OCI-LY7 (cell line): Measurements from ENCODE around the gene LHPP. TPM values are rescaled to one million over a fixed set of nuclear protein-coding genes. Genes with fewer than 3 reads are reported as not detected.

ENCODE experiments used
- BruUV-seq: library from RNA; stranded (reverse); fragments of 400-500 nt; replicated peaks from 2 replicates; lab custom pipeline; 2021; lab: Mats Ljungman, UMichigan
- CTCF ChIA-PET: fragments of 300-600 bp; sonication (Branson Sonifier 250); formaldehyde crosslinking; loops from one replicate; lab custom pipeline; 2022; ENCODE audit warnings: antibody characterized with exemption; ENCODE audit not compliant: unreplicated experiment; lab: Charles Lee
- POLR2A ChIA-PET: fragments of 300-600 bp; sonication (Branson Sonifier 250); formaldehyde crosslinking; loops from one replicate; lab custom pipeline; 2022; ENCODE audit warnings: antibody characterized with exemption; lab: Charles Lee
- DNase-seq: peaks from one replicate; pipeline ENCODE4 v3.0.0-alpha.2; 2015; ENCODE audit warnings: low spot score
- H2AFZ ChIP-seq: fragments of 200-600 bp; sonication (generic), shearing (Covaris generic); 2 replicates; pipeline ENCODE4 v1.6.1; 2014; ENCODE audit warnings: mild to moderate bottlenecking, antibody characterized with exemption, low read length, moderate library complexity
- H3K27ac ChIP-seq: fragments of 200-600 bp; sonication (generic); 2 replicates; pipeline ENCODE4 v1.5.1; 2014; ENCODE audit warnings: mixed run types, low read depth, mild to moderate bottlenecking, moderate library complexity, low read length, inconsistent platforms; ENCODE audit not compliant: poor library complexity, severe bottlenecking
- H3K36me3 ChIP-seq: fragments of 200-600 bp; sonication (generic); 2 replicates; pipeline ENCODE4 v1.6.1; 2014; ENCODE audit warnings: mild to moderate bottlenecking, antibody characterized with exemption, low read length, moderate library complexity, mixed read lengths; ENCODE audit not compliant: insufficient read depth
- H3K4me1 ChIP-seq: fragments of 200-600 bp; sonication (generic); 2 replicates; pipeline ENCODE4 v1.5.1; 2014; ENCODE audit warnings: mild to moderate bottlenecking, low read length; ENCODE audit not compliant: insufficient read depth, poor library complexity, severe bottlenecking
- H3K4me2 ChIP-seq: fragments of 200-600 bp; sonication (generic); 2 replicates; pipeline ENCODE4 v1.6.1; 2014; ENCODE audit warnings: mild to moderate bottlenecking, low read length
- H3K4me3 ChIP-seq: fragments of 200-600 bp; sonication (generic); 2 replicates; pipeline ENCODE4 v1.5.1; 2014; ENCODE audit warnings: mild to moderate bottlenecking, low read depth, low read length; ENCODE audit not compliant: poor library complexity, severe bottlenecking
- H3K79me2 ChIP-seq: fragments of 200-600 bp; sonication (generic); 2 replicates; pipeline ENCODE4 v1.6.1; 2016; ENCODE audit warnings: low read depth, mild to moderate bottlenecking, low read length, moderate library complexity, mixed read lengths; ENCODE audit not compliant: insufficient read depth
- H3K9me2 ChIP-seq: fragments of 200-600 bp; sonication (generic); 2 replicates; pipeline ENCODE4 v1.6.1; 2016; ENCODE audit warnings: mild to moderate bottlenecking, low read length, mixed read lengths; ENCODE audit not compliant: insufficient read depth
- H3K9me3 ChIP-seq: fragments of 200-600 bp; sonication (generic); 2 replicates; pipeline ENCODE4 v1.6.1; 2014; ENCODE audit warnings: mild to moderate bottlenecking, mixed run types, low read length, mixed read lengths
- H4K20me1 ChIP-seq: fragments of 200-600 bp; sonication (generic); 2 replicates; pipeline ENCODE4 v1.6.1; 2014; ENCODE audit warnings: mild to moderate bottlenecking, antibody characterized with exemption, low read length, moderate library complexity, mixed read lengths; ENCODE audit not compliant: insufficient read depth
- CTCF ChIP-seq: fragments of 200-600 bp; sonication (generic); conservative IDR thresholded peaks from 2 replicates; pipeline ENCODE4 v1.5.1; 2014; ENCODE audit warnings: mild to moderate bottlenecking, antibody characterized with exemption, low read length, moderate library complexity, mixed read lengths
- EZH2phosphoT487 ChIP-seq: fragments of 200-600 bp; sonication (generic); IDR thresholded peaks from 2 replicates; pipeline ENCODE4 v1.6.1; 2018; ENCODE audit warnings: low read depth, borderline replicate concordance, mild to moderate bottlenecking, mixed run types, antibody characterized with exemption, low read length, moderate library complexity, mixed read lengths
- intact Hi-C: fragments of 100-400 bp; cut with micrococcal nuclease; formaldehyde crosslinking; loops from one replicate; pipeline ENCODE4 v1.10.0; 2022; ENCODE audit not compliant: unreplicated experiment
- total RNA-seq, 2 experiments: library from RNA; depleted of rRNA in 1 of 2; stranded (reverse); fragments of >200 nt in 1 of 2; shearing (Covaris generic) in 1 of 2; gene quantifications; 2 replicates each; pipeline ENCODE4 v1.2.3, GENCODE V29; 2014 to 2022

The LHPP gene
- total RNA-seq, 2 experiments from 2014 or later = 30.3 to 65.2 TPM

GRCh38 chr10:124622866-124623536, 161.4 kb downstream of the LHPP start:
- no peaks in the 10 kb centered on the region; the same call in 1 of the 2 replicates for H4K20me1 ChIP-seq
- DNase-seq = no peak
- ChIA-PET CTCF (no interaction called here), POLR2A (interaction anchor here (0.6 kb wide), 1 partner anchor 1024 kb away, joined by 3 read pairs; no protein-coding TSS in a partner anchor)
- H3K4me1 ChIP-seq = peaks cover 54% of the 10 kb centered on the region
- BruUV-seq = no TSS peak
- peaks cover 28% of the 10 kb centered on the region; the same call in 1 of the 2 replicates for H3K36me3 ChIP-seq
- no peak overlapping the region for H2AFZ ChIP-seq
- H3K79me2 ChIP-seq = no peaks in the 10 kb centered on the region
- intact Hi-C loops = loop anchor here (10.0 kb wide), 1 partner anchor 202 kb away; no protein-coding TSS in a partner anchor
- TF ChIP-seq EZH2phosphoT487 = no peak
- no peak for TF ChIP-seq CTCF
- no peaks in the 10 kb centered on the region for H3K9me3 ChIP-seq
- H3K4me2 ChIP-seq = no peak overlapping the region
- no peak overlapping the region for H3K4me3 ChIP-seq
- no peak overlapping the region for H3K27ac ChIP-seq
- no peaks in the 10 kb centered on the region for H3K9me2 ChIP-seq

- peaks cover 47% of the 10 kb centered on the region for H3K4me1 ChIP-seq
- BruUV-seq = no TSS peak
- no peak for DNase-seq
These were observed 162.4 kb downstream of the LHPP start for GRCh38 chr10:124624006-124624405.

More at GRCh38 chr10:124624006-124624405, 162.4 kb downstream of the LHPP start:
- no peak overlapping the region for H3K4me3 ChIP-seq
- no peaks in the 10 kb centered on the region for H3K9me2 ChIP-seq
- no peaks in the 10 kb centered on the region for H3K79me2 ChIP-seq
- POLR2A ChIA-PET = no interaction called here
- no peaks in the 10 kb centered on the region for H4K20me1 ChIP-seq
- TF ChIP-seq CTCF = no peak
- no peak for TF ChIP-seq EZH2phosphoT487
- intact Hi-C loops = loop anchor here (10.0 kb wide), 1 partner anchor 201 kb away; no protein-coding TSS in a partner anchor
- H3K9me3 ChIP-seq = no peaks in the 10 kb centered on the region
- no peak overlapping the region for H3K4me2 ChIP-seq
- CTCF ChIA-PET = no interaction called here
- no peak overlapping the region for H3K27ac ChIP-seq
- H3K36me3 ChIP-seq = peaks cover 19% of the 10 kb centered on the region; the same call in 1 of the 2 replicates
- H2AFZ ChIP-seq = no peak overlapping the region
